ENCODE measurements around the gene AMBRA1. TPM values are rescaled to one million over a fixed set of nuclear protein-coding genes. Genes with fewer than 3 reads are reported as not detected.

The AMBRA1 gene
- total RNA-seq, 2 donors from 2014 or later: 28.2 to 30.3 TPM

- Mint-ChIP-seq H3K9me3 (no peaks in the 10 kb centered on the region), H3K4me3 (peak overlapping the region; percentile 63), H3K27me3 (no peaks in the 10 kb centered on the region), H3K36me3 (ENCODE audit: low read depth) (peaks cover 60% of the 10 kb centered on the region), H3K27ac (peak overlapping the region; percentile 95), H3K4me1 (peaks cover 21% of the 10 kb centered on the region)
- peak; percentile 90 for ATAC-seq (replicated peaks)
These were observed 88.8 kb downstream of the AMBRA1 start for GRCh38 chr11:46504817-46505613.

- Mint-ChIP-seq H3K4me1 (peaks cover 16% of the 10 kb centered on the region), H3K4me3 (no peak overlapping the region), H3K27me3 (no peaks in the 10 kb centered on the region), H3K27ac (no peak overlapping the region), H3K9me3 (no peaks in the 10 kb centered on the region), H3K36me3 (ENCODE audit: low read depth) (peaks cover 43% of the 10 kb centered on the region)
- ATAC-seq (replicated peaks): no peak
These were observed 94.0 kb downstream of the AMBRA1 start for GRCh38 chr11:46499821-46500220.

- peaks cover 13% of the 10 kb centered on the region for H3K4me1 Mint-ChIP-seq
- no peaks in the 10 kb centered on the region for H3K27me3 Mint-ChIP-seq
- no peak overlapping the region for H3K4me3 Mint-ChIP-seq
- peak; percentile 32 for ATAC-seq (replicated peaks)
- H3K27ac Mint-ChIP-seq: peak overlapping the region; percentile 23
- peaks cover 44% of the 10 kb centered on the region for H3K36me3 Mint-ChIP-seq (ENCODE audit: low read depth)
- no peaks in the 10 kb centered on the region for H3K9me3 Mint-ChIP-seq
These were observed 94.9 kb downstream of the AMBRA1 start for GRCh38 chr11:46498968-46499367.

GRCh38 chr11:46498179-46498578 lies 95.6 kb downstream of the AMBRA1 start:
- H3K4me3 Mint-ChIP-seq: no peak overlapping the region
- H3K4me1 Mint-ChIP-seq: peaks cover 13% of the 10 kb centered on the region
- peak overlapping the region; percentile 64 for H3K27ac Mint-ChIP-seq
- H3K9me3 Mint-ChIP-seq: no peaks in the 10 kb centered on the region
- peaks cover 52% of the 10 kb centered on the region for H3K36me3 Mint-ChIP-seq (ENCODE audit: low read depth)
- no peaks in the 10 kb centered on the region for H3K27me3 Mint-ChIP-seq
- ATAC-seq (replicated peaks): no peak

GRCh38 chr11:46497498-46497897 lies 96.3 kb downstream of the AMBRA1 start:
- Mint-ChIP-seq H3K36me3 (ENCODE audit: low read depth) (peaks cover 55% of the 10 kb centered on the region), H3K27me3 (no peaks in the 10 kb centered on the region), H3K9me3 (no peaks in the 10 kb centered on the region), H3K4me1 (peaks cover 13% of the 10 kb centered on the region), H3K4me3 (no peak overlapping the region), H3K27ac (peak overlapping the region; percentile 64)
- ATAC-seq (replicated peaks): no peak

- Mint-ChIP-seq H3K4me1 (peaks cover 12% of the 10 kb centered on the region), H3K27ac (peak overlapping the region; percentile 78), H3K4me3 (no peak overlapping the region), H3K36me3 (ENCODE audit: low read depth) (peaks cover 82% of the 10 kb centered on the region), H3K9me3 (no peaks in the 10 kb centered on the region), H3K27me3 (no peaks in the 10 kb centered on the region)
- ATAC-seq (replicated peaks): no peak
These were observed 100.0 kb downstream of the AMBRA1 start for GRCh38 chr11:46493791-46494190.

GRCh38 chr11:46492532-46492931 lies 101.3 kb downstream of the AMBRA1 start:
- H3K4me1 Mint-ChIP-seq: peaks cover 10% of the 10 kb centered on the region
- no peak overlapping the region for H3K4me3 Mint-ChIP-seq
- no peaks in the 10 kb centered on the region for H3K27me3 Mint-ChIP-seq
- peak overlapping the region; percentile 78 for H3K27ac Mint-ChIP-seq
- no peaks in the 10 kb centered on the region for H3K9me3 Mint-ChIP-seq
- peaks cover 79% of the 10 kb centered on the region for H3K36me3 Mint-ChIP-seq (ENCODE audit: low read depth)
- ATAC-seq (replicated peaks): no peak

- ATAC-seq (replicated peaks): no peak
- no peaks in the 10 kb centered on the region for H3K27me3 Mint-ChIP-seq
- H3K27ac Mint-ChIP-seq: peak overlapping the region; percentile 78
- peaks cover 72% of the 10 kb centered on the region for H3K36me3 Mint-ChIP-seq (ENCODE audit: low read depth)
- peaks cover 5% of the 10 kb centered on the region for H3K4me1 Mint-ChIP-seq
- H3K9me3 Mint-ChIP-seq: no peaks in the 10 kb centered on the region
- H3K4me3 Mint-ChIP-seq: no peak overlapping the region
These were observed 102.0 kb downstream of the AMBRA1 start for GRCh38 chr11:46491661-46492330.

GRCh38 chr11:46490666-46491065 lies 103.2 kb downstream of the AMBRA1 start:
- no peak overlapping the region for H3K4me3 Mint-ChIP-seq
- peak overlapping the region; percentile 78 for H3K27ac Mint-ChIP-seq
- no peaks in the 10 kb centered on the region for H3K27me3 Mint-ChIP-seq
- ATAC-seq (replicated peaks): no peak
- H3K36me3 Mint-ChIP-seq (ENCODE audit: low read depth): peaks cover 65% of the 10 kb centered on the region
- H3K4me1 Mint-ChIP-seq: peaks cover 5% of the 10 kb centered on the region
- no peaks in the 10 kb centered on the region for H3K9me3 Mint-ChIP-seq

GRCh38 chr11:46489656-46490560 lies 103.9 kb downstream of the AMBRA1 start:
- no peaks in the 10 kb centered on the region for H3K27me3 Mint-ChIP-seq
- peak; percentile 83 for ATAC-seq (replicated peaks)
- peaks cover 5% of the 10 kb centered on the region for H3K4me1 Mint-ChIP-seq
- peak overlapping the region; percentile 78 for H3K27ac Mint-ChIP-seq
- no peaks in the 10 kb centered on the region for H3K9me3 Mint-ChIP-seq
- H3K36me3 Mint-ChIP-seq (ENCODE audit: low read depth): peaks cover 58% of the 10 kb centered on the region
- H3K4me3 Mint-ChIP-seq: no peak overlapping the region

GRCh38 chr11:46485856-46486443 lies 107.9 kb downstream of the AMBRA1 start:
- no peaks in the 10 kb centered on the region for H3K27me3 Mint-ChIP-seq
- H3K27ac Mint-ChIP-seq: no peak overlapping the region
- H3K4me1 Mint-ChIP-seq: peaks cover 8% of the 10 kb centered on the region
- peaks cover 27% of the 10 kb centered on the region for H3K36me3 Mint-ChIP-seq (ENCODE audit: low read depth)
- no peak overlapping the region for H3K4me3 Mint-ChIP-seq
- ATAC-seq (replicated peaks): no peak
- no peaks in the 10 kb centered on the region for H3K9me3 Mint-ChIP-seq

GRCh38 chr11:46484101-46484500 lies 109.7 kb downstream of the AMBRA1 start:
- no peaks in the 10 kb centered on the region for H3K9me3 Mint-ChIP-seq
- H3K4me3 Mint-ChIP-seq: no peak overlapping the region
- H3K27me3 Mint-ChIP-seq: no peaks in the 10 kb centered on the region
- no peak overlapping the region for H3K27ac Mint-ChIP-seq
- peaks cover 13% of the 10 kb centered on the region for H3K36me3 Mint-ChIP-seq (ENCODE audit: low read depth)
- H3K4me1 Mint-ChIP-seq: peaks cover 3% of the 10 kb centered on the region
- ATAC-seq (replicated peaks): no peak

- H3K27me3 Mint-ChIP-seq: no peaks in the 10 kb centered on the region
- no peaks in the 10 kb centered on the region for H3K9me3 Mint-ChIP-seq
- H3K36me3 Mint-ChIP-seq (ENCODE audit: low read depth): peaks cover 8% of the 10 kb centered on the region
- no peak overlapping the region for H3K27ac Mint-ChIP-seq
- no peak for ATAC-seq (replicated peaks)
- H3K4me1 Mint-ChIP-seq: peaks cover 14% of the 10 kb centered on the region
- no peak overlapping the region for H3K4me3 Mint-ChIP-seq
These were observed 112.9 kb downstream of the AMBRA1 start for GRCh38 chr11:46480909-46481308.

GRCh38 chr11:46480166-46480726 lies 113.6 kb downstream of the AMBRA1 start:
- peaks cover 8% of the 10 kb centered on the region for H3K36me3 Mint-ChIP-seq (ENCODE audit: low read depth)
- ATAC-seq (replicated peaks): no peak
- H3K27me3 Mint-ChIP-seq: no peaks in the 10 kb centered on the region
- no peak overlapping the region for H3K4me3 Mint-ChIP-seq
- H3K9me3 Mint-ChIP-seq: no peaks in the 10 kb centered on the region
- H3K27ac Mint-ChIP-seq: no peak overlapping the region
- peaks cover 20% of the 10 kb centered on the region for H3K4me1 Mint-ChIP-seq

Measured in activated T-helper 17 cell treated with anti-CD3 and anti-CD28 coated beads, Interleukin-2, amount 50 U/mL, for 72 hours (primary cell).